H9 (cell line): ENCODE measurements around the gene LYRM7. TPM values are rescaled to one million over a fixed set of nuclear protein-coding genes. Genes with fewer than 3 reads are reported as not detected.

Experiments used
- DNase-seq: peaks from one replicate; pipeline ENCODE4 v3.0.0-alpha.2; 2017
- H2AFZ ChIP-seq: one replicate; pipeline ENCODE4 v1.6.1; 2013; ENCODE audit warnings: mild to moderate bottlenecking, low read length, control low read depth, moderate library complexity
- H2AK5ac ChIP-seq: 2 replicates; pipeline ENCODE4 v1.6.1; 2013; ENCODE audit warnings: low read length, control low read depth, mixed read lengths; ENCODE audit not compliant: insufficient read length
- H2BK120ac ChIP-seq: one replicate; pipeline ENCODE4 v1.6.1; 2013; ENCODE audit warnings: low read depth, mild to moderate bottlenecking, low read length, control low read depth, inconsistent platforms; ENCODE audit not compliant: poor library complexity, severe bottlenecking
- H2BK12ac ChIP-seq: 2 replicates; pipeline ENCODE4 v1.6.1; 2013; ENCODE audit warnings: low read length, control low read depth, mixed read lengths, low read depth; ENCODE audit not compliant: insufficient read length
- H2BK15ac ChIP-seq: 2 replicates; pipeline ENCODE4 v1.6.1; 2013; ENCODE audit warnings: low read depth, low read length, control low read depth
- H2BK20ac ChIP-seq: one replicate; pipeline ENCODE4 v1.6.1; 2013; ENCODE audit warnings: low read depth, mild to moderate bottlenecking, low read length, control low read depth, inconsistent platforms; ENCODE audit not compliant: poor library complexity, severe bottlenecking
- H2BK5ac ChIP-seq: 2 replicates; pipeline ENCODE4 v1.6.1; 2013; ENCODE audit warnings: low read length, control low read depth, mixed read lengths; ENCODE audit not compliant: insufficient read length
- H3K14ac ChIP-seq: 2 replicates; pipeline ENCODE4 v1.6.1; 2013; ENCODE audit warnings: low read length, control low read depth; ENCODE audit not compliant: insufficient read depth
- H3K18ac ChIP-seq: 2 replicates; pipeline ENCODE4 v1.6.1; 2013; ENCODE audit warnings: low read depth, mild to moderate bottlenecking, mixed read lengths, low read length, control low read depth; ENCODE audit not compliant: insufficient read length
- H3K23ac ChIP-seq: 2 replicates; pipeline ENCODE4 v1.6.1; 2013; ENCODE audit warnings: low read length, control low read depth, mixed read lengths, low read depth; ENCODE audit not compliant: insufficient read length
- H3K23me2 ChIP-seq: 2 replicates; pipeline ENCODE4 v1.6.1; 2013; ENCODE audit warnings: low read depth, mild to moderate bottlenecking, mixed read lengths, low read length, control low read depth; ENCODE audit not compliant: insufficient read length, poor library complexity, severe bottlenecking
- H3K27ac ChIP-seq: 2 replicates; pipeline ENCODE4 v1.5.1; 2013; ENCODE audit warnings: low read length, control low read depth, mixed read lengths, low read depth; ENCODE audit not compliant: insufficient read length
- H3K27me3 ChIP-seq: 2 replicates; pipeline ENCODE4 v1.6.1; 2013; ENCODE audit warnings: low read length, control low read depth, inconsistent platforms; ENCODE audit not compliant: insufficient read depth
- H3K4ac ChIP-seq: 2 replicates; pipeline ENCODE4 v1.6.1; 2013; ENCODE audit warnings: low read depth, mild to moderate bottlenecking, control low read depth, inconsistent platforms, low read length, moderate library complexity
- H3K4me1 ChIP-seq: 2 replicates; pipeline ENCODE4 v1.6.1; 2013; ENCODE audit warnings: low read length, control low read depth, inconsistent platforms; ENCODE audit not compliant: insufficient read depth
- H3K4me2 ChIP-seq: 2 replicates; pipeline ENCODE4 v1.6.1; 2013; ENCODE audit warnings: low read length, control low read depth, mixed read lengths; ENCODE audit not compliant: insufficient read length, insufficient read depth
- H3K56ac ChIP-seq: 2 replicates; pipeline ENCODE4 v1.6.1; 2013; ENCODE audit warnings: low read depth, mild to moderate bottlenecking, mixed read lengths, low read length, control low read depth; ENCODE audit not compliant: insufficient read length
- H3K79me1 ChIP-seq: 2 replicates; pipeline ENCODE4 v1.6.1; 2013; ENCODE audit warnings: low read depth, mild to moderate bottlenecking, moderate library complexity, low read length, control low read depth, inconsistent platforms; ENCODE audit not compliant: insufficient read depth, poor library complexity, severe bottlenecking
- H3K79me2 ChIP-seq: 2 replicates; pipeline ENCODE4 v1.6.1; 2013; ENCODE audit warnings: low read length, control low read depth, inconsistent platforms; ENCODE audit not compliant: insufficient read depth
- H3K9ac ChIP-seq: 2 replicates; pipeline ENCODE4 v1.6.1; 2013; ENCODE audit warnings: low read length, control low read depth, mixed read lengths; ENCODE audit not compliant: insufficient read length; ENCODE audit errors: extremely low read depth
- H3K9me3 ChIP-seq: one replicate; pipeline ENCODE4 v1.6.1; 2013; ENCODE audit warnings: low read depth, low read length, inconsistent platforms; ENCODE audit not compliant: control insufficient read depth
- H3T11ph ChIP-seq: one replicate; pipeline ENCODE4 v1.6.1; 2013; ENCODE audit warnings: mild to moderate bottlenecking, low read length, control low read depth, inconsistent platforms
- H4K20me1 ChIP-seq: one replicate; pipeline ENCODE4 v1.6.1; 2013; ENCODE audit not compliant: control insufficient read depth, insufficient read length, insufficient read depth
- H4K5ac ChIP-seq: 2 replicates; pipeline ENCODE4 v1.6.1; 2013; ENCODE audit warnings: low read depth, mild to moderate bottlenecking, mixed read lengths, low read length, control low read depth; ENCODE audit not compliant: insufficient read length
- H4K8ac ChIP-seq: replicated peaks from 2 replicates; pipeline ENCODE4 v1.6.1; 2013; ENCODE audit warnings: low read length, control low read depth, mixed read lengths, low read depth; ENCODE audit not compliant: insufficient read length
- H4K91ac ChIP-seq: 2 replicates; pipeline ENCODE4 v1.6.1; 2013; ENCODE audit warnings: low read depth, mild to moderate bottlenecking, moderate library complexity, mixed read lengths, low read length, control low read depth; ENCODE audit not compliant: insufficient read length
- H3K27ac Mint-ChIP-seq, 3 experiments: 2 replicates in 2 of 3; 3 replicates in 1 of 3; pipeline ENCODE4 v1.8.0; 2020 to 2021; ENCODE audit warnings: mixed read lengths in 3 of 3, mild to moderate bottlenecking in 1 of 3, moderate library complexity in 1 of 3
- H3K27me3 Mint-ChIP-seq: 2 replicates; pipeline ENCODE4 v1.8.0; 2021; ENCODE audit warnings: low read depth, mild to moderate bottlenecking, moderate library complexity, mixed read lengths
- H3K36me3 Mint-ChIP-seq, 3 experiments: 2 replicates in 2 of 3; 3 replicates in 1 of 3; pipeline ENCODE4 v1.8.0; 2020 to 2021; ENCODE audit warnings: low read depth in 3 of 3, mixed read lengths in 3 of 3; ENCODE audit not compliant: insufficient read depth in 1 of 3
- H3K4me1 Mint-ChIP-seq, 2 experiments: 2 replicates each; pipeline ENCODE4 v1.8.0; 2020; ENCODE audit warnings: mixed read lengths in 2 of 2
- H3K4me3 Mint-ChIP-seq, 2 experiments: 2 replicates in 1 of 2; 3 replicates in 1 of 2; pipeline ENCODE4 v1.8.0; 2020 to 2021; ENCODE audit warnings: mild to moderate bottlenecking in 2 of 2, mixed read lengths in 2 of 2, moderate library complexity in 1 of 2
- H3K9me3 Mint-ChIP-seq, 2 experiments: 2 replicates in 1 of 2; 3 replicates in 1 of 2; pipeline ENCODE4 v1.8.0; 2020; ENCODE audit warnings: mild to moderate bottlenecking in 2 of 2, mixed read lengths in 2 of 2, moderate library complexity in 1 of 2
- CTCF ChIP-seq: fragments of 200-600 bp; sonication (generic); conservative IDR thresholded peaks from 3 replicates; pipeline ENCODE4 v1.8.0; 2021; ENCODE audit warnings: antibody characterized with exemption, mild to moderate bottlenecking
- WGBS: extraction: QIAGEN DNeasy Blood & Tissue Kit; methylation state at CpG from one replicate; pipeline ENCODE4 v1.1.7; 2013; ENCODE audit warnings: missing lambda C conversion rate, low lambda C conversion rate, mixed read lengths; ENCODE audit not compliant: insufficient read length; ENCODE audit errors: extremely low coverage; 5-methylcytosine and 5-hydroxymethylcytosine counted together
- total RNA-seq: library from RNA; stranded (reverse); gene quantifications from 2 replicates; pipeline ENCODE4 v1.2.1, GENCODE V29; 2021

Gene LYRM7
- total RNA-seq, 1 experiment from 2014 or later: 7.0 TPM

GRCh38 chr5:131225282-131225974, 54.7 kb downstream of the LYRM7 start:
- no peak overlapping the region for H3K56ac ChIP-seq
- H3K18ac ChIP-seq: no peak overlapping the region
- no peak overlapping the region for H3K14ac ChIP-seq
- H3K4me1 ChIP-seq: no peaks in the 10 kb centered on the region
- H4K5ac ChIP-seq: no peak overlapping the region
- H3K23ac ChIP-seq: no peak overlapping the region
- no peak for TF ChIP-seq CTCF
- no peaks in the 10 kb centered on the region for H3K79me1 ChIP-seq
- H3K9me3 ChIP-seq: no peaks in the 10 kb centered on the region
- H4K20me1 ChIP-seq: no peaks in the 10 kb centered on the region
- no peaks in the 10 kb centered on the region for H3K79me2 ChIP-seq
- H3K4ac ChIP-seq: no peak overlapping the region
- no peak overlapping the region for H3K4me2 ChIP-seq
- no peak for DNase-seq
- H3K23me2 ChIP-seq: no peaks in the 10 kb centered on the region
- peaks cover 4 to 5% of the 10 kb centered on the region in 2 experiments; a peak in 2 of 4 replicates for H3K4me1 Mint-ChIP-seq
- H3K27ac ChIP-seq: no peak overlapping the region
- H3K36me3 Mint-ChIP-seq: no peaks in the 10 kb centered on the region
- H3K9ac ChIP-seq: no peak overlapping the region
- no peak overlapping the region for H2BK20ac ChIP-seq
- no peak overlapping the region for H3K27ac Mint-ChIP-seq
- H2AK5ac ChIP-seq: no peak overlapping the region
- no peak overlapping the region for H2BK5ac ChIP-seq
- no peaks in the 10 kb centered on the region for H3K27me3 Mint-ChIP-seq
- no peak overlapping the region for H2BK15ac ChIP-seq
- no peak overlapping the region for H2BK12ac ChIP-seq
- H3K9me3 Mint-ChIP-seq: no peaks in the 10 kb centered on the region
- H4K8ac ChIP-seq: no peak overlapping the region
- WGBS: no CpG with 5 or more reads among the region's 4 CpGs
- no peak overlapping the region for H2BK120ac ChIP-seq
- H4K91ac ChIP-seq: no peak overlapping the region
- no peak overlapping the region for H2AFZ ChIP-seq
- no peaks in the 10 kb centered on the region for H3K27me3 ChIP-seq
- H3K4me3 Mint-ChIP-seq: no peak overlapping the region
- H3T11ph ChIP-seq: no peak overlapping the region
